DMS153 (cell line): ENCODE measurements around the gene MRPS22.
A peak's percentile ranks its signal among the peaks of the same experiment; 100 is the strongest.

ENCODE experiments used
- DNase-seq: peaks from one replicate; lab custom pipeline; 2025; lab: John Stamatoyannopoulos, UW

Gene MRPS22

DNA sequence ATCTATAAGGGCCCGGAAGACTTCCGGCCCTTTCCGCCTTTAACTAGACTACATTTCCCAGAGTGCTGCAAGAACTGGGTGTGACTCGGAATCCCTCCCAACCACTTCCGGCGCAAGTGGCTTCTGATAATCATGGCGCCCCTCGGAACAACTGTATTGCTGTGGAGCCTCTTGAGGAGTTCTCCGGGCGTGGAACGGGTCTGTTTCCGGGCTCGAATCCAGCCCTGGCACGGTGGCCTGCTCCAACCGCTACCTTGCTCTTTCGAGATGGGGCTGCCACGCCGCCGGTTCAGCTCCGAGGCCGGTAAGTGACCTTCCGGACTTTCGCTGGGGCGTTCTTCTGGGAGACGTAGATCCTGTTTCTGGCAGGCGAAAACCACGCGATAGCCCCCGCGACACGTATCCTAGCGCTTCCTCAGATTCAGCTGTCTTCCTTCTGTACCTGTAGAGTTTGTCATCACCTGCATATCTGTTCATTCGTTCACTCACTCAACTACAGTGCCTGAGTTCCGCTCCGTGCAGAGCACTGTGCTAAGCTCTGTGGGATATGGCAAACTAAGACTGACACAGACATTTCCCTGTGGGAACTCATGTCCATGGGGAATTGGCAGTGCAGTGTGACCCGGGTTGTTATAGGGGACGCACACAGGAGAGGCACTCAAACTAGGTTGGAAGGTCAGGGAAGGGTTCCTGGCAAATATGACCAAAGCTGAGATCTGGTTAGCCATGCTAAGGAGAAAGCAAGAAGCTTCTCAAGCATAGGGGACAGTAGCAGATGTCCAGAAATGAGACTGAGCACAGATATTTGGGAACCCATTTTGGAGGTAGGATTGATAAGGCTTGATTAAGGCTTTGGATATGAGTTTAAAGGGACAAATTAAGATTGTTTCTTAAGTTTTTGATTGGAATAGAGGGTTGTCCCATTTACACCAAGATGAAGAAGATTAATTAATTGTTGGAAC, at the start of gene MRPS22:
Gene MRPS22, plus strand, starts transcription at position 126 of the 962 bp plus-strand sequence. Its CDS starts 7 bp downstream, at position 133.
- DNase-seq, result peak; percentile 79

- no peak for DNase-seq
Measured at GRCh38 chr3:139295040-139295439, 48.8 kb upstream of the MRPS22 start.

DNA sequence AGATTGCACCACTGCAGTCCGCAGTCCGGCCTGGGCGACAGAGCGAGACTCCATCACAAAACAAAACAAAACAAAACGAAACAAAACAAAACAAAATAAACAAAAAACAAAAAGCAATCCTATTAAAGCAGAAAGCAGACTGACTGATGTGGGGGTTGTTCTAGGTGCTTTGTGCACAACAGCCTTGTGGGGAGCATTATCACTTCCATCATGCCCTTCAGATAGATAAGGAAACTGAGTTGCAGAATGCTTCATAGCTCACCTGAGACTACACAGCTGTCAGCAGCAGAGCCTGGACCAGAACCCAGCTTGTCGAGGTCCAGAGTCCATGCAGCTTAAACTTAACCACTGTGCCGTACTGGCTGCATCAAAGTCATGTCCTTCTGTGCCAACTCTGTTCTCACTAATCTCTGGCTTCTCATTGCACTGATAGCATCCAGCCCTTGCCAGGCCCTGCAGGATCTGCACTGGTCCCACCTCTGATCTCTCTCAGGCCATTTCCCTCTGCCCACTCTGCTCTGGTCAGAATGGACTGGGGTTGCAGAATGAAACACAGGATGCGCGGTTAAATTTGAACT, 47.6 kb upstream of the MRPS22 start:
- DNase-seq, result no peak

- DNase-seq, result no peak
Measured at GRCh38 chr3:139297588-139298311, 46.1 kb upstream of the MRPS22 start.

- no peak for DNase-seq
Measured at GRCh38 chr3:139299261-139300132, 44.3 kb upstream of the MRPS22 start.

DNA sequence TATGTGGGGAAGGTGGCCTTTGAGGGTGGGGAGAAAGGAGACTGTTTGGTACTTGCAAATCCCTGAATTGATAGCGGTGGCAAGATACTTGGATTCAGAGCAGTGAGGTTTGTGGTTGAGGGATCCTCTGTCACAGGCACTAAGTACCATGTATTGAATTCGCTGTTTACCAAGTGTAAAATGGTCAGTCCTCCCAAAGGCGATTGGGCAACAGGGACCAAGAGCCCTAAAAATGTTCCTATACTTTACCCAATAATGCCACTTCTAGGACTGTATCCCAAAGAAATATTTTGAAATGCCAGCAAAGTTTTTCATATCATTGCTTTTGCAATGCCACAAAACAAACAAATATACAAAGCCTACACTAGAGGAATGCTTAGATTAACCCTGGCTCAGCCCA, 43.4 kb upstream of the MRPS22 start:
- DNase-seq, result no peak

GRCh38 chr3:139301183-139301582, 42.6 kb upstream of the MRPS22 start:
- no peak for DNase-seq

DNA sequence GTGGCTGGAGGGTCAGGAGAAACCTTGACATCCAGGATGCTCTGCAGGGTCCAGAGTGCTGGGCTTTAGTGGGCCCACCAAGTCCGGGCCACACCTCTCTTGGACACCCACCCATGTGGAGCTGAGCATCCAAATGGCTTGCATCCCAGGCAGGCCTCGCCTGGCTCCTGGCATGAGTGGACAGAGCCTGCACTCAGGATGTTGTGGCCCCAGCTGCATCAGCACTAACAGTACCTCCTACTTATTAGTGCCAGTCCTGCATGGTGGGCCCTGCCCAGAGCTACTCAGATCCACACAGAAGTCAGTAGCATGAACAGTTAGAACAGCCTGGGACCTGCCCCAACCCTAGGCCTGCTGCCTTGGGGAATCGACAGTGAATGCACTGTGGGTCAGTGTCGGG, 42.2 kb upstream of the MRPS22 start:
- no peak for DNase-seq

DNA sequence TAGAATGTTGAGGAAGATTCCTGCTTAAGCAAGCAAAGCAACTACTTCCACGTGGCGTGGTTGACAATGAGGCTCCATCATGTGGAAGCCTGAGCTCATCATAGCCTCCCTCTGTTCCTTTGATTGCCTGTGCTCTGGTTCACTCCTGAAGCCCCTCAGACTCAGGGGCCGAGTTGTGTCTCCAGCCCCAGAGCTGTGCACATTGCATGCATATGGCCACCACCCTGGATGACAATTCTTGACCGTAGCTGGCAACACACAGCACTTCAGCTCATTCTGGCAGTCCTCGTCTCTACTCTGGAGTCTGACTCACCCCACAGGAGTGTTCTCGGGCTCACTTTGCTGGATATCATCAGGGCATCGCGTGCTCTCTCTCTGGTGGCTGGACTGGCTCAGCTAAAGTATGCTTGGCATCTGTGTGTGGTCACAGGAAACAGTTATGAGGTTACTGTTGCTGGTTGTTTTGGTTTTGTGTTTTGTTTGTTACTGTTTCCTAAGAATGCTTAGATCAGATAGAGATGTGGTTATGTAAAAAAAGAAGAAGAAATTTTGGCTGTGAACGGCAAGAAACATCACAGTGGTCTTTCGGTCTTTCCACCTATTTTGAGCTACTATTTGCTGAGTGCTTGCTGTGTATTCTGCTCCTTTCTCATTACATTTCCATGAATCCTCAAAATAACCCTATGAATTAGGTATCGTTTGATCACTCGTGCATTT, 41.6 kb upstream of the MRPS22 start:
- DNase-seq, result no peak

DNA sequence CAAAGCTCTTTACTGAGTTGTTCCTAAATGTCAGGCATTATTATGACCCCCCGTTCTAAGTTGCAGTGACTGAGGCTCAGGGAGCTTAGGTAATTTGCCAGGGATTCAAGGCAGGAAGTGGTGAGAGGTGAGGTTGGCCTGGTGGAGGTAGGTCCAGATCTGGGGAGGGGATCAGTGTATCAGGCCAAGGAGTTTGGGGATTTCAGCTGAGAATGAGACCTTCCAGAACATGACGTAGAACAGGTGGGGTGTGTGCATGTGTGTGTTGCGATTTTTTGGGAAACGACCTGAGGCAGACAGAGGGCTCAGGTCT, 41.1 kb upstream of the MRPS22 start:
- no peak for DNase-seq

- DNase-seq, result no peak
Measured at GRCh38 chr3:139303216-139303615, 40.6 kb upstream of the MRPS22 start.

- no peak for DNase-seq
Measured at GRCh38 chr3:139304383-139304782, 39.4 kb upstream of the MRPS22 start.

GRCh38 chr3:139306078-139306477, 37.7 kb upstream of the MRPS22 start:
- no peak for DNase-seq

GRCh38 chr3:139307072-139307491, 36.7 kb upstream of the MRPS22 start:
- no peak for DNase-seq

DNA sequence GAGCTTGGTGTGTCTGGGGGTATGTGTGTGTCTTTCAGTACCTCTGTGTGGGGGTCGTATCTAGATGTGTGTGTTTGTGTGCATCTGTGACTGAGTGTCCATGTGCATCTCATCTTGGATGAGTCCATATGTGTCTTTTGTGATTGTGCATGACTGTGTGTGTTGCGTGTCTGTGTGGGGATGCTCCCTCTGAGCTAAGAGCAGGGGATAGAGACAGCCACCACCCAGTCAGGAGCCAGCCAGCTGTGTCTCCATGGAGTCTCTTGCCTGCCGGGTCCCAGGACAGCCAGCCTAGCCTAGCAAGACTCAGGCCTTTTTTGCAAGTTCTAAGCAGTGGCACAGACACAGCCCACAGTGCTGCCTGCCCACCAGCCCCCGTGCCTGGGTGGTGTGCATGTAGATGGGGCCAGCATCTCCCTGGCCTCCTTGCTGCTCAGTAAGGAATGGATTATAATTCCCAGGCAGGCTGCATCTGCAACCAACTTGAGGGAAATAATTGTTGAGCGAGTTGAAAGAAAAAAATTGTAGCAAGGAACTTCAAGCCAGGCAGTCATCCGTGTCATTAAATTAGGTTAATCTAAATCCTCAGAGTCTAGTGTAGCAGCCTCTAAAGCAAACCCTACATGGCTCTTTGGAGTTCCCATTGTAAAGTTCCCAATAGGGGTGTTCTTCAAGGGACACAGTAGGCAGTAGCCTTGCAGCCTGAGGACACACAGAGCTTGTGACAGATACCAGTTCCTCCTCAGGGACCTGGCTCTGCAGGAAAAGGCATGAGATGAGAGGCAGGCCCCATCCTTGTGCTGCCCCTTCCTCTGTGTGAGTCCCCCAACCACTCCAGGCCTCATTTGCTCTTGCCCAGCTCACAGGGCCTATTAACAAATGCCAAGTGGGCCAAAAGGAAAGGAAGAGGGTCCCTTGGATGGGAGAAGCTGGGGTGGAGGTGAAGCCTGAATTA, 35.9 kb upstream of the MRPS22 start:
- no peak for DNase-seq

DNA sequence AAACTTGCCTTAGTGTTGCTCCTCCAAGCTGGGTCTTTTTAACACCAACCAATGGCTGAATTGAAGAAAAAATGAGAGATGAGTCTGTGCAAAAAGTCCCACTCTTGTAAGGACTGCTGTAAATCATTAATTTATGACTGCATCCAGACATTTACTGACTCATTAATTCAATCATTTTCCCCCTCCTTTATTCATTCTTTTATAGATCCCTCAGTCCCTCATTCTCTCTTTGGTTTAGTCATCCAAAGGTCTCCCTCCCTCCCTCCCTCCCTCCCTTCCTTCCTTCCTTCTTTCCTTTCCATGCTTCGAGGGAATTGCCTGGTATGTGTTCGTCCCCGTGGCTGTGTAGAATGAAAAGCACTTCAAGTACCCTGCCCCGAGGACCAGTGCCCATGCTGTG, 35.3 kb upstream of the MRPS22 start:
- no peak for DNase-seq

- DNase-seq, result no peak
Measured at GRCh38 chr3:139309061-139309591, 34.7 kb upstream of the MRPS22 start.

DNA sequence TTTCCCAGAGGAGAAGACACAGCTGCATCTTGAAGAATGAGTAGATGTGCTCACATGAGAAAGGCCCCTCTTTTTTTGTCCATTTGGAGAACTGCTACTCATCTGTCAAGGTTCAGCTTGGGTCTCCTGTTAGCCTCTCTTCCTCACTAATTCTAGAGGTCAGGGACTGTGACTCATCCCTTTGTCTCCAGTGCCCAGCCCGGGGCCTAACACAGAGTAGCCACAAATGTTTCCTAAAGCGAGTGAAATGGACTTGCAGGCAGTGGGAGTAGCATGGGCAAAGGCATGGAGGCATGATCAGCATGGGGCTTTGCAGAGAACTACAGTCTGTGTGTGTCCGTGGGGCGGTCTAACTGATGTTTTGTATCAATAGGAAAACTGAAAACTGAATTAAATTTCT, 33.9 kb upstream of the MRPS22 start:
- DNase-seq, result no peak

GRCh38 chr3:139310474-139310933, 33.3 kb upstream of the MRPS22 start:
- no peak for DNase-seq

GRCh38 chr3:139311557-139311956, 32.3 kb upstream of the MRPS22 start:
- no peak for DNase-seq
